ENCODE measurements around the gene NAA50. TPM values are rescaled to one million over a fixed set of nuclear protein-coding genes. Genes with fewer than 3 reads are reported as not detected.

The NAA50 gene
- polyA plus RNA-seq, 1 of the 3 experiments (the other 2 are of a cell fraction) = 79.5 TPM

GRCh38 chr3:113678773-113679172, 67.3 kb downstream of the NAA50 start (continued):
- TF ChIP-seq USF2 (IDR thresholded peaks at IDR 0.05; ENCODE audit: borderline replicate concordance, low read depth, low read length) (no peak), PBX3 (IDR thresholded peaks at IDR 0.05) (no peak)

- Histone ChIP-seq H3K36me3 (replicated peaks in 1 of 2; ENCODE audit: control insufficient read depth in 1 of 2, insufficient read depth in 2 of 2, low read length in 1 of 2) (peaks cover 8 to 9% of the 10 kb centered on the region in 2 experiments), H3F3A (replicated peaks; ENCODE audit: insufficient read depth) (no peaks in the 10 kb centered on the region), H3K27me3 (ENCODE audit: insufficient read depth) (no peaks in the 10 kb centered on the region), H3K9me2 (no peaks in the 10 kb centered on the region), H3K79me2 (ENCODE audit: insufficient read depth) (peaks cover 7% of the 10 kb centered on the region; the same call in 1 of the 2 replicates), H3K27ac (ENCODE audit: low read depth in 2 of 2, low read length in 1 of 2) (no peak overlapping the region), H3K9ac (no peak overlapping the region), H3K4me3 (ENCODE audit: low read depth in 2 of 2, low read length in 1 of 2) (no peak overlapping the region), H3K4me1 (ENCODE audit: control insufficient read depth in 1 of 2, insufficient read depth in 2 of 2, low read depth in 1 of 2, low read length in 1 of 2) (no peaks in the 10 kb centered on the region), H2AFZ (ENCODE audit: low read depth) (no peak overlapping the region), H3K9me3 (no peaks in the 10 kb centered on the region), H4K20me1 (ENCODE audit: insufficient read depth) (no peaks in the 10 kb centered on the region), H3K4me2 (no peak overlapping the region)
- ChIA-PET CTCF (no interaction called here), POLR2A (no interaction called here)
- WGBS (ENCODE audit: low lambda C conversion rate) = 93% methylated on average over 1 of the region's 1 CpG
- no peak for DNase-seq
- TF ChIP-seq RXRA (IDR thresholded peaks at IDR 0.05; ENCODE audit: borderline replicate concordance, low read depth) = no peak
- no peak for TF ChIP-seq RAD21 (IDR thresholded peaks at IDR 0.05; ENCODE audit: low read length)
- no peak for TF ChIP-seq REST (IDR thresholded peaks at IDR 0.05; ENCODE audit: low read depth, low read length)
- TF ChIP-seq POLR2AphosphoS5 (IDR thresholded peaks at IDR 0.05; ENCODE audit: low read depth, low read length) = no peak
- TF ChIP-seq GABPA (IDR thresholded peaks at IDR 0.05; ENCODE audit: low read depth) = no peak
- TF ChIP-seq ZBTB33 (IDR thresholded peaks at IDR 0.05; ENCODE audit: borderline replicate concordance, low read depth) = no peak
- no peak for TF ChIP-seq TEAD4 (IDR thresholded peaks at IDR 0.05; ENCODE audit: borderline replicate concordance, insufficient read depth)
- TF ChIP-seq SMC3 (IDR thresholded peaks at IDR 0.05; ENCODE audit: low read depth, low read length) = no peak
- TF ChIP-seq JUND (IDR thresholded peaks at IDR 0.05) = no peak
- no peak for TF ChIP-seq ELF1 (IDR thresholded peaks at IDR 0.05)
- TF ChIP-seq RFX5 (IDR thresholded peaks at IDR 0.05; ENCODE audit: low read length) = no peak
- TF ChIP-seq NFIC (IDR thresholded peaks at IDR 0.05; ENCODE audit: borderline replicate concordance) = no peak
- no peak for TF ChIP-seq TAF1 (IDR thresholded peaks at IDR 0.05; ENCODE audit: borderline replicate concordance, low read depth, low read length)
- no peak for TF ChIP-seq USF1 (IDR thresholded peaks at IDR 0.05; ENCODE audit: borderline replicate concordance, low read depth)
- no peak for TF ChIP-seq TCF12 (IDR thresholded peaks at IDR 0.05)
- no peak for TF ChIP-seq EP300 (IDR thresholded peaks at IDR 0.05; ENCODE audit: borderline replicate concordance in 1 of 2, low read depth in 1 of 2, low read length in 1 of 2)
Measured at GRCh38 chr3:113677737-113678136, 68.3 kb downstream of the NAA50 start.
